Activated CD8-positive, alpha-beta memory T cell treated with anti-CD3 and anti-CD28 coated beads, Interleukin-2, amount 50 U/mL, for 48 hours (primary cell): ENCODE measurements around the gene GUCY2C.

ENCODE experiments used
- DNase-seq: peaks from one replicate; pipeline ENCODE4 v3.0.0-alpha.2; 2020

Gene GUCY2C

DNA sequence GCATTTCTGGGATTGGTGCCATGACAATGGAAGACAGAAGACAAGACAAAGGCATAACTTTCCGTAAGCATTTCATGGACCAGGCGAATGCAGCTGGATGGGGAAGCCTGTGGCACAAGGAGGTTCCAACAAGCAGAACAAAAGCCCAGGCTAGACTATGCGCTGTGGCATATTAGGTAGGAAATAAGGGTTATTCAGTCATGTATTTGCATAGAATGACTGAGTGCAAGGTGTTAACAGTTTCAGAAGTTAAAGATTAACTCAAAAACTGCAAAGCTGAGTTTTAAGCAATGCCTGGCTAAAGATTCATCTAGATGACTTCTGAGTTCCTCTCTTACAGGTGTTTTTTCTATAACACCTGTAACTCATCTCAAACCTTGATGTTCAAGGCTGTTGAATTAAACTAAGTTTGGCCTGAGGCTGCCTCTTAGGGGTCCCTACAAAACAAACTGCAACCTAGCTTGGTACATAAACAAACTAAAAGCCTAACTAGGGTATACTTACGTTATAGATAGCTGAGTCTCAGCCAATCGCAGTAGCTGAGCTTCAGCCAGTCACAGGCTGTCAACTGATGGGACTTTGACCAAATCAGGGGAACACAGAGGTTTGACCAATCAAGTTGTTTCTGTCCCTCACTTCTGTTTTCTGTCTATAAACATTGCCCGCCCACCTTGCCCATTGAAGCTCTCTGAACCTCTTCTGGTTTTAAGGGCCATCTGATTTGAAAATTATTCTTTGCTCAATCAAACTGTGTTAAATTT is 76.5 kb downstream of the GUCY2C start:
- no peak for DNase-seq

DNA sequence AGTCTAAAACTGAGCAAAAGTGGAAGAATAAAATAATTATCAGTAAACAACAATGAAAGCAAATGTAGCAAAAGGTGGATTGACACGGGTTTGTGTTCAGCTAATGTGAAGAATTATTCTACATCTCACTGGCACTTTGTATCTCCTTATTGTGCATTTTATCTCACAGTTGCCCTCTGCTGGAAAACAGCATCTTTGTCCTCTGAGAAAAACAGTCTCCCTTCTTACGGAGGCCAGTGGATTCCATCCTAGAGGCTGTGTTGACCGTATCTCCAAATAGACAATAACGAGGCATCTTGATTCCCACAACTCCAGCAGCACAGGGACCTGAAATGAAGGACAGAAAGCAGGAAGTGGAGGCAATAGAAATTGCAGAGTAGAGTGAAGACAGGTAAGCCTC is 77.4 kb downstream of the GUCY2C start:
- DNase-seq, result no peak

DNA sequence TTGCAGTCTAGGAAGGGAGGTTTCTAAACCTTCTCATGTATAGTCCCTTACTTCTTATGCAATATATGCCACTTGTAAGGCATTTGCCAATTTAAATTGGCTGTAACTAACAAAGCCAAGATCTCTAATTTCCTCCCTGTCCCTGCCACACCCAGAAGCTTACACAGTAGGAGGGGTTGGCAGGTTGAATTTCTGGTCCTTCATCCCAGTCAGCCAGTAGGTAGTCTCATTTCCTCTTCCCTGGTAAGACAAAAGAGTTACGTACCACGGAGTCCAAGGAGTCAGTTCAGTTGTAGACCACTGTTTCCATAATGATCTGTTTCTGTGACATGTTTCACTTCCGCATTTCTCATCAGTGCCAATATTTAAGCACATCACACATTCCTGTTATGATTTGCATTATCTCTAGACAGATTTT is 81.7 kb downstream of the GUCY2C start:
- DNase-seq, result no peak

DNA sequence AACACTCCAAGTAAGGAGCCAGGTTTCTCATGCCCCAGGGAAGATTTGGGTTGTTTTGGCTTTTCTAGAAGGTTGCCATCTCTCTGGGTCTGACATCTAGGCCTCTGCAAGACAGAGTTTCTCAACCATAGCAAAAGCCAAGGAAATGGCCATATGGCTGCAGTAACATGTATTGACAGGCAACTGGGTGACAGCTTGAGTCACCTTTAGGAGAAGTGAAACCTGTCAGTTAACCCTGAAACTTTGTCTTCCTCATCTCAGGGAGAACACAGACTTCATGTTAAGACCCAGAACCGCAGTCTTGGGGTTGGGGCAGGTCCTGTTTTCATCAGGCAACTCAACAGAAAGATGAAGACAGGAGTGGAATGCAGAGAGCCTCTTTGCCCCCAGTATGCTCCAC is 82.7 kb downstream of the GUCY2C start:
- DNase-seq, result no peak

DNA sequence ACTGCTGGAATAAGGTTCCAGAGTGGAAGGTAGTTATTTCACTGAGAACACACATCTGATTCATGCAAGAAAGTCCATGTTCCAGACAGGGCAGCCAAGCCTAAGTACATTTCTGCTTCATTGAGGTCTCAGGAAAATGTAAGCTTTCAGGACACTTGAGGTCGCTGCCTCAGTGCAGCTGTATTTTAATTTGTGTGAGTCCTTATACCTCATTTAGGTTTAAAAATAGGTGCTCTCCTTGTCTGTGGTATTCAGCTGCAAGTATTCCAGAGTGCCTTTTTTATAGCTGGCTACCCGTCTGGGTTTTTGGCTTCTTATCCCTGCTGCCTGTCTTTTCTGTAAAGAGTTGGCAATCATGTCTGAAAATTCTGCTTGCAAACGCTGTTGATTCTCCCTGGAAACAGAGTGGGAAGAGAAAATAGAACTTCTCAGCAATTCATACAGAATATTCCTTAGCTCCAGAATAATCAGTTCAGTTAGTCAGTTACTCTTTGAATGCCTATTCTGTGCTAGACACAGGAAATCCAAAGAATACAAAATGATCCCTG is 83.4 kb downstream of the GUCY2C start:
- DNase-seq, result no peak

- DNase-seq, result no peak
Observed at GRCh38 chr12:14612250-14612649, 84.1 kb downstream of the GUCY2C start.

- no peak for DNase-seq
Observed at GRCh38 chr12:14611640-14612203, 84.7 kb downstream of the GUCY2C start.

GRCh38 chr12:14607568-14607967 is 88.8 kb downstream of the GUCY2C start:
- no peak for DNase-seq

- no peak for DNase-seq
Observed at GRCh38 chr12:14605401-14605989, 90.9 kb downstream of the GUCY2C start.

GRCh38 chr12:14601692-14602478 is 94.5 kb downstream of the GUCY2C start:
- DNase-seq, result no peak

GRCh38 chr12:14597480-14597879 is 98.9 kb downstream of the GUCY2C start:
- no peak for DNase-seq

DNA sequence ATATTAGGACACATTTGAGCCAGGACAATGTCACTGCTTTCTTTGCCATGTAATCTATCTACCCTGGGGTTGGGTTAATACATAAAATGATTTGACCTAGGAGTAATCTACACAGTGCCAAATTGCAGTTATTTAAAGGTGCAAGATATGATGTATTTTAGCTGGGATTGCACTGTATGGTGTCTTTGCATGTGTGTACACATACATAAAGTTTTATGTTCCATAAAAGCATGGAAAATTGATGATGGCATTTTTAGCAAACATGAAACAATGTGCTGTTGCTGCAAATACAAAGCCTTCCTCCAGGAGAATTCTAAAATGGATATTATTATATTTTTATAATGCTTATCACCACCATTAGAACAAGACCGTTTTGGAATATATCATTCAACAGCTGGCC is 104.7 kb downstream of the GUCY2C start:
- no peak for DNase-seq

DNA sequence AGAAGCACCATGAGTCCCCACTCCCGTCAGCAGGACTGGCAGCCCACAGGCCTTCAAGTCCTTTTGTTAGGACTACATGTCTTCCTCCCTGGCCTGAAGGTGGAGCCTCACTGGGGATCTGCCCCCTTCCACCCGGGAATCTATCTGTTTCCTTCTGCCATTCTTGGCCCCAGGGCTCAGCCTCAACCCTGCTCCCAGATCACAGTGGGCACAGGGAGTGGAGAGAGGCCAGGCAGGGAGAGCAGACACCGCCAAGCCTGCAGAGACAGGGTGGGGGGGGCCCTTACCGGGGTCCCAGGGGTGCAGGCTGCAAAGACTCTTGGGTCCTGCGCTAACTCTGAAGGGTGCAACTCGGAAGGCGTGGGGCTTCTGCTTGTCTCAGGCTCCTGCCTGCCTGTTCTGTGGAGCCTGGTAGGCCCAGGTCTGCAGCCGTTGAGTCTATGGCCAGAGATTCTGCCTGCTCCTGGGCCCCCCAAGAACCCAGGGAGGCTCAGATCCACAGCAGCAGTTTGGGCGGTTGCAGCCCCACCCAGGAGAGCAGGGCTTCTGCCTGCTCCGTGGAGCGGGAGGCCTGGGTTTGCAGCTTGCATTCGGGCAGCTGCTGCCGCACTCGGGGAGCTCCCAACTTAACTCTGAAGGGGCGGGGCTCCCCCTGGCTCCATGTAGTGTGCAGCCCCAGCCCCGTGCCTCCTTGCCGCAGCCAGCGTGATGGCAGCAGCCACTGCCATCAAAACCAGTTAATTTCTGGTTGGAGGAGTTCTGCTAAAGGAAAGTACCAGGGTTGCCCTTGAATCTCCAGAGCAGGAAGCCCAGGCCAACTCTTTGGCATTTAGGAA is 107.0 kb downstream of the GUCY2C start:
- no peak for DNase-seq

GRCh38 chr12:14588571-14588970 is 107.8 kb downstream of the GUCY2C start:
- DNase-seq, result no peak

- no peak for DNase-seq
Observed at GRCh38 chr12:14578646-14579045, 117.8 kb downstream of the GUCY2C start.

- no peak for DNase-seq
Observed at GRCh38 chr12:14577344-14577743, 119.1 kb downstream of the GUCY2C start.

- no peak for DNase-seq
Observed at GRCh38 chr12:14576896-14577295, 119.5 kb downstream of the GUCY2C start.

DNA sequence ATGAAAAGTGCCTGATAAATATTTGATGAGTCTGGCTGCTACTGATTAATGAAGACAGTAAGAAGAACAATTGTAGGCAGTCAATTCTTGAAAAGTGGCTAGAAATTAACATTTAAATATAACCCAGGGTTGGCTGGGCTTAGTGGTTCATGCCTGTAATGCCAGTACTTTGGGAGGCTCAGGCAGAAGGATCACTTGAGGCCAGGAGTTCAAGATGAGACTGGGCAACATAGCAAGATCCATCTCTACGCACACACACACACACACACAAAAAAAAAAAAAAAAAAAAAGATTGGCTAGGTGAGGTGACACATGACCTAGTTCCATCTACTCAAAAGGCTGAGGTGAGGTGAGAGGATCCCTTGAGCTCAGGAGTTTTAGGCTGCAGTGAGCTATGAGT is 120.8 kb downstream of the GUCY2C start:
- DNase-seq, result no peak

GRCh38 chr12:14573118-14573517 is 123.3 kb downstream of the GUCY2C start:
- no peak for DNase-seq

DNA sequence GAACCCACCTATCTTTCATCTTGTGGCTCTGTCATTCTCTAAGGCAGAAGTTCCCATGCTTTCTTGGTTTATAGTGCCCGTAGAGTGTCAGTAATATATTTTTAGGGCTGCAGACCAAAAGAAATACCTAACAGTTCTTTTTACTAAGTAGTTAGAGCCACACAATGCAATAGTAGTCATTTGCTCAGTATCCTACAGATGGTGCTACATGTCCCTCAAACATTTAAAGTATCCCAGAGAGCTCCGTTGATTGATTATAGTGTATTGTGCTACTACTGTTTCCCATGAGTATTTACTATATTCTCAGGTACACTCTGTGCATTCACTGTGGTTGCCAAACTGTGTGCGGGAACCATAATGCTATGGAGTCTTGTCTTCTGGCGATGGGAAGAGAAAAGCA is 124.0 kb downstream of the GUCY2C start:
- no peak for DNase-seq

DNA sequence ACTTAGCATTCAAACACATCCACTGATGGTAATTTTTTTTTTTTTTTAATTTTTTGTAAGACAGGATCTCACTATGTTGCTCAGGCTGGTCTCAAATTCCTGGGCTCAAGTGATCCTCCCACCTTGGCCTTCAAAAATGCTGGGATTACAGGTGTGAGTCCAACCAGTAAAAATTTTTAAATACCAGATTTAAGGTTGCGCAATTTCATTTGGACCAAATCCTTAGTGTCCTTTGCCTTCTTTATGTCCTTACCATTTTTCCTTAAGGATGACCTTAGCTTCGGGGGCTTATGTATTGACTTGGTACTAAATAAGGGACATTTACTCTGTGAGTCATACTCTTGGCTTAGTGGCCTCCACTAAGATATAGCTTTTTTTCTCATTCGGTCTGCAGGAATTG is 124.6 kb downstream of the GUCY2C start:
- no peak for DNase-seq

DNA sequence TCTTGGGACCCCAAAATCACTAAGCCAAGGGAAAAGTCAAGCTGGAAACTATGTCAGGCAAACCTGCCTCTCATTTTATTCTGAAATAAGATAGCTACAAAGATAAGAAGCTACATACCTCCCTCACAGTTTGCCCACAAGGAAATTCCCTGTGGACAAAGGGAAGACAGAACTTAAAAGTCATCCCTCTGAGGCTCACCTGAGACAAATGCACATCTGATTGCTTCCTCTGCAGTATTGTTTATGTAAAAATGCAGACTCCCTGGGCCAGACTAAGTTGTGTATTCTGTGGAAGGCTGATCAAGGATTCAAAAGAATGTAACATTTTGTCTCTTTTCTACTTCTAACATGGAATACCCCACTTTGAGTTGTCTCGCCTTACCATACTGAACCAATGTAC is 126.2 kb downstream of the GUCY2C start:
- no peak for DNase-seq
